GM18505 (cell line): ENCODE measurements around the gene CBX8.

Experiments
- ATAC-seq: cut with Tn5 transposase; IDR thresholded peaks from one replicate; pipeline ENCODE4 v1.9.1; 2021; ENCODE audit not compliant: unreplicated experiment
- POLR2A ChIP-seq: IDR thresholded peaks from 4 replicates; pipeline ENCODE4 v1.6.1; 2011; ENCODE audit warnings: borderline replicate concordance; ENCODE audit not compliant: insufficient read depth, insufficient read length; ENCODE audit errors: extremely low read depth

Gene CBX8

GRCh38 chr17:79796763-79797491, at the start of gene CBX8:
TSS of gene CBX8 (minus strand) at chr17:79797077. CDS start at chr17:79796998, 79 bp downstream.
- TF ChIP-seq POLR2A = peak; percentile 61
- peak; percentile 76 for ATAC-seq

- ATAC-seq = no peak
- TF ChIP-seq POLR2A = no peak
Observed at GRCh38 chr17:79845601-79845949, 48.7 kb upstream of the CBX8 start.

- no peak for TF ChIP-seq POLR2A
- no peak for ATAC-seq
Observed at GRCh38 chr17:79844869-79845600, 48.2 kb upstream of the CBX8 start.

GRCh38 chr17:79843816-79844800, 47.2 kb upstream of the CBX8 start:
- no peak for ATAC-seq
- TF ChIP-seq POLR2A = no peak

- no peak for ATAC-seq
- TF ChIP-seq POLR2A = no peak
Observed at GRCh38 chr17:79843474-79843815, 46.6 kb upstream of the CBX8 start.

- TF ChIP-seq POLR2A = no peak
- no peak for ATAC-seq
Observed at GRCh38 chr17:79842656-79843473, 46.0 kb upstream of the CBX8 start.

- TF ChIP-seq POLR2A = no peak
- no peak for ATAC-seq
Observed at GRCh38 chr17:79842136-79842655, 45.3 kb upstream of the CBX8 start.

- ATAC-seq = no peak
Observed at GRCh38 chr17:79841369-79842135, 44.7 kb upstream of the CBX8 start.

GRCh38 chr17:79840989-79841286, 44.1 kb upstream of the CBX8 start:
- TF ChIP-seq POLR2A = no peak
- ATAC-seq = no peak

More at GRCh38 chr17:79841369-79842135, 44.7 kb upstream of the CBX8 start:
- no peak for TF ChIP-seq POLR2A

GRCh38 chr17:79840269-79840988, 43.6 kb upstream of the CBX8 start:
- ATAC-seq = no peak
- no peak for TF ChIP-seq POLR2A
